CD4-positive, alpha-beta memory T cell (primary cell): ENCODE results near the gene ANKRD28. TPM values are rescaled to one million over a fixed set of nuclear protein-coding genes. Genes with fewer than 3 reads are reported as not detected.
A peak's percentile ranks its signal among the peaks of the same experiment; 100 is the strongest.

Source experiments
- CTCF ChIA-PET: fragments of 350-600 bp; sonication (Branson Sonifier 250); formaldehyde crosslinking; loops from one replicate; lab custom pipeline; 2021; ENCODE audit warnings: inconsistent platforms; ENCODE audit not compliant: partially characterized antibody; lab: Charles Lee
- POLR2A ChIA-PET: fragments of 350-600 bp; sonication (Branson Sonifier 250); formaldehyde crosslinking; loops from one replicate; lab custom pipeline; 2021; ENCODE audit not compliant: partially characterized antibody; lab: Charles Lee
- DNase-seq, 5 donors: peaks; one replicate each; pipeline versions ENCODE4 v3.0.0 to v3.0.0-alpha.2; 2020 to 2022; ENCODE audit warnings: mixed read lengths in 1 of 5
- H3K27ac ChIP-seq: one replicate; pipeline ENCODE4 v1.7.0; 2013; ENCODE audit warnings: low read depth, low read length
- H3K27me3 ChIP-seq: 2 replicates; pipeline ENCODE4 v1.7.0; 2013; ENCODE audit warnings: mild to moderate bottlenecking, low read length, moderate library complexity; ENCODE audit not compliant: insufficient read depth
- H3K36me3 ChIP-seq: 2 replicates; pipeline ENCODE4 v1.7.0; 2013; ENCODE audit warnings: mild to moderate bottlenecking, low read length, moderate library complexity; ENCODE audit not compliant: insufficient read depth
- H3K4me1 ChIP-seq: 2 replicates; pipeline ENCODE4 v1.7.0; 2013; ENCODE audit warnings: mild to moderate bottlenecking, low read length, moderate library complexity; ENCODE audit not compliant: insufficient read depth
- H3K4me3 ChIP-seq, 2 donors: one replicate each; pipeline ENCODE4 v1.7.0; 2013; ENCODE audit warnings: low read length in 2 of 2, mild to moderate bottlenecking in 1 of 2
- H3K9me3 ChIP-seq, 2 donors: one replicate each; pipeline ENCODE4 v1.7.0; 2013; ENCODE audit warnings: low read length in 2 of 2, control low read depth in 1 of 2; ENCODE audit not compliant: control insufficient read depth in 1 of 2
- H3K27ac Mint-ChIP-seq, 7 donors: one replicate each; pipeline ENCODE4 v1.8.0; 2020 to 2021; ENCODE audit warnings: mixed read lengths in 7 of 7, mild to moderate bottlenecking in 6 of 7, inconsistent platforms in 3 of 7, moderate library complexity in 3 of 7
- H3K27me3 Mint-ChIP-seq, 2 donors: one replicate each; pipeline ENCODE4 v1.8.0; 2020 to 2021; ENCODE audit warnings: mixed read lengths in 2 of 2
- H3K36me3 Mint-ChIP-seq, 2 donors: one replicate each; pipeline ENCODE4 v1.8.0; 2020 to 2021; ENCODE audit warnings: mixed read lengths in 2 of 2, inconsistent platforms in 1 of 2, mild to moderate bottlenecking in 1 of 2
- H3K4me1 Mint-ChIP-seq, 4 donors: one replicate each; pipeline ENCODE4 v1.8.0; 2020 to 2021; ENCODE audit warnings: mixed read lengths in 4 of 4, mild to moderate bottlenecking in 1 of 4
- H3K4me3 Mint-ChIP-seq, 8 donors: one replicate each; pipeline ENCODE4 v1.8.0; 2020 to 2021; ENCODE audit warnings: mixed read lengths in 8 of 8, mild to moderate bottlenecking in 7 of 8, moderate library complexity in 6 of 8, inconsistent platforms in 3 of 8
- H3K9me3 Mint-ChIP-seq, 8 donors: one replicate each; pipeline ENCODE4 v1.8.0; 2020 to 2021; ENCODE audit warnings: mixed read lengths in 8 of 8, mild to moderate bottlenecking in 5 of 8, inconsistent platforms in 3 of 8, moderate library complexity in 1 of 8
- intact Hi-C: fragments of 100-400 bp; cut with micrococcal nuclease; formaldehyde crosslinking; loops from one replicate; pipeline ENCODE4 v1.15.1; 2023
- polyA plus RNA-seq, 2 donors: library from polyadenylated mRNA; unstranded; fragments of 300-500 nt; fragmentation: Illumina TruSeq; gene quantifications; one replicate each; pipeline ENCODE4 v1.2.3, GENCODE V29; 2021
- total RNA-seq, 2 experiments: library from RNA; stranded (reverse); gene quantifications; one replicate each; pipeline ENCODE4 v1.2.3, GENCODE V29; 2021

The ANKRD28 gene
- total and polyA plus RNA-seq, 4 experiments from 2014 or later = 8.5 to 42.0 (median 27.2) TPM

DNA sequence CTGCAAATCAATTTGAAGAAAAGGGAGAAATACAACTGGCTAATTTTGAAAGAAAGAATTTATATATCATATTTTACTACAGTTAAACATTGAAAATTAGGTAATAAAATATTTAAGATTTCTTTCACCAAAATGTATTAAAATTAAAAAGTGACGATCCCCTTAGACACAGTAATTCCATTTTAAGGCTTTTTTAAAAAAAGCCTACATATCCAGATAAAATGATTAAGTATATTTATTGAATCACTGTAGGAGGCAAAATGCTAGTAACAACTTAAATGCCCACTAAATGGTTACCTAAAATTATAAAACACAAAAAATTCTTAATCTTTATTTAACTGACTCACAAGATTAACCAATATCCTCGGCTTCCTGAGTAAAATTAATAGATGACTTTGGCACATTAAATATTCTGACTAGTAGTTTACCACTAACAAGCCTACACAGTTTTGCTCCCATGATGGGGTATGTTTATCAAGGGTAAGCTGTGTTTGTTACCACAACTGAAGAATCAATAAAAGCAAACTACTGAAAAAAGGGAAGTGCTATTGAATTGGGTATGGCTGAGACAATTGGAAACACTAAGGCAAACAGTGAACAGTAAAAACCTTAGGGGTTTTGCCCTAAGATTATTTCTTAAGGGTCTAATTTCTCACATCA, 28.4 kb downstream of the ANKRD28 start:
- no peaks in the 10 kb centered on the region for H3K4me1 ChIP-seq
- Mint-ChIP-seq H3K4me1 (peaks cover 16 to 37% (median 26%) of the 10 kb centered on the region in 4 donors), H3K4me3 (no peak overlapping the region), H3K36me3 (peaks cover 20 to 32% of the 10 kb centered on the region in 2 donors), H3K27me3 (no peaks in the 10 kb centered on the region), H3K9me3 (peaks cover 0 to 2% (median 0%) of the 10 kb centered on the region in 8 donors), H3K27ac (no peak overlapping the region)
- no peak overlapping the region for H3K4me3 ChIP-seq
- H3K27ac ChIP-seq = no peak overlapping the region
- H3K9me3 ChIP-seq = no peaks in the 10 kb centered on the region
- CTCF ChIA-PET = interaction anchor here (1.3 kb wide), 1 partner anchor 9 kb away, joined by 3 read pairs; no protein-coding TSS in a partner anchor
- no peak for DNase-seq
- POLR2A ChIA-PET = no interaction called here
- intact Hi-C loops = no loop called here
- no peaks in the 10 kb centered on the region for H3K27me3 ChIP-seq
- H3K36me3 ChIP-seq = no peaks in the 10 kb centered on the region

DNA sequence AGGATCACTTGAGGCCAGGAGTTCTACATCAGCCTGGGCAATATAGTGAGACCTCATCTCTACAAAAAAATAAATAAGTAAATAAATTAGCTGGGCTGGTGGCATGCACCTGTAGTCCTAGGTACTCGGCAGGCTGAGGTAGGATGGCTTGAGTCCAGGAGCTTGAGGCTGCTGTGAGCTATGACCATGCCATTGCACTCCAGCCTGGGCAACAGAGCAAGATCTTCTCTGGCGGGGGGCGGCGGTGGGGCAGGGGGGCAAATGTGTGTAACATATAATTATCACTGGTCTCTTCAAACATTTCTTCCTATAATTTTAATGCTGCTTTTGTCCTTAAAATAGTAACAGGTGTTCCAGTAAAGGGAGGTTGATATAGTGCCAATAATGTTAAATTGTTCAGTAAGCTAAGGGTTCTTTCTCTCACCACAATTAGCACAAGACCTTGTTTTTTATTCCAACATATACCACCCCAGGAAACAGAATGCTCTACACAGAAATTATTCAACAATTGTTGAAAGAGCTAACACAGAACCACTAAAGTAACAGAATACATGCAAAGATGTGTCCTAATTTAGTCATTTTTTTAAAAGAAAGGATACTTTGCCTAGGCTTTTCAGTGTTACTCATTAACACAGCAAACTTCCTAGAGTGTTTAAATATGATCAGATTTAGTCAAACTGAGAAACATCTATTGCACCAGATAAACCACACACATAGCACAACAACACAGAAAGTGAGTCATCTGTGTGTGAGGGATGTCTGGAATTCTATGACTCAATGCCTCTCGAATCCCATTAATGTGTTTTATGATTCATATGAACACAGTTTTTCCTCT, 29.1 kb downstream of the ANKRD28 start:
- ChIA-PET POLR2A (no interaction called here), CTCF (interaction anchor here (1.3 kb wide), 1 partner anchor 8 kb away, joined by 3 read pairs; no protein-coding TSS in a partner anchor)
- Mint-ChIP-seq H3K9me3 (peaks cover 0 to 2% (median 0%) of the 10 kb centered on the region in 8 donors), H3K27me3 (no peaks in the 10 kb centered on the region), H3K4me1 (peaks cover 15 to 29% (median 22%) of the 10 kb centered on the region in 4 donors), H3K36me3 (peaks cover 20 to 29% of the 10 kb centered on the region in 2 donors), H3K27ac (peak overlapping the region in 1 of 7 donors; percentile 3), H3K4me3 (no peak overlapping the region)
- H3K36me3 ChIP-seq = no peaks in the 10 kb centered on the region
- H3K4me3 ChIP-seq = no peak overlapping the region
- H3K27ac ChIP-seq = no peak overlapping the region
- no peak for DNase-seq
- intact Hi-C loops = no loop called here
- no peaks in the 10 kb centered on the region for H3K27me3 ChIP-seq
- H3K4me1 ChIP-seq = no peaks in the 10 kb centered on the region
- no peaks in the 10 kb centered on the region for H3K9me3 ChIP-seq

DNA sequence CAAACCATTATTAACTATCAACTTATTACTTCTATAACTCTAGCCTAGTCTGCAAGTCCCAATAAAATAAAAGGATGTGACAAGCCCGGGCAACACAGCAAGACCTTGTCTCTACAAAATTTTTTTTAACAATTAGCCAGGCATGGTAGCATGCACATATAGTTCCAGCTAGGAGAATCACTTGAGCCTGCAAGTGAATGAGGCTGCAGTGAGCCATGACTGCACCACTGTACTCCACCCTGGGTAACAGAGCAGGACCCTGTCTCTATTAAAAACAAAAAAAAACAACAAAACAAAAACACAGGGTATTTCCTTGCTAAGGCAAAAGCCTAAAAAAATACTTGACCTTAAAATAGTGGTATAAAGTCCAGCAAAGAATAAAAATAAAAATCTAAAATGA, 31.4 kb downstream of the ANKRD28 start:
- Mint-ChIP-seq H3K36me3 (peaks cover 26 to 35% of the 10 kb centered on the region in 2 donors), H3K4me1 (peaks cover 11 to 23% (median 16%) of the 10 kb centered on the region in 4 donors)
- CTCF ChIA-PET = interaction anchor here (0.7 to 1.5 kb wide), 2 partner anchors 46 to 136 kb away, joined by 3 read pairs; no protein-coding TSS in a partner anchor

DNA sequence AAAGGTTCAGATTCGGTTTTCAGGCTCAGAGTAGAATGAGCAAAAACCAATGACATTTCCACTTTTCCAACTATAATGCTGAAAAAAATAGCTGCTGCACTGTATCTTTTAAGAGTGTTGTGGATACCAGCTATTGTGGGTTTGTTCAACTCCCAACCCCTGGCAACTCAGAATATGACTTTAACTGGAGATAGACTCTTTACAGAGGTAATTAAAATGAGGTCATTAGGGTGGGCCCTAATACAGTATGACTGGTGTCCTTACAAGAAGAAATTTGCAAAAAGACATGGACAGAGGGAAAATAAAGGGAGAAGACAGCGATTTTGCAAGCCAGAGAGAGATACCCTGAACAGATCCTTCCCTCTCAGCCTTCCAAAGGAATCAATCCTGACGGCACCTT, 39.5 kb downstream of the ANKRD28 start:
- H3K27ac ChIP-seq = no peak overlapping the region
- no peaks in the 10 kb centered on the region for H3K4me1 ChIP-seq
- Mint-ChIP-seq H3K27me3 (no peaks in the 10 kb centered on the region), H3K4me1 (peaks cover 10 to 19% (median 15%) of the 10 kb centered on the region in 4 donors), H3K36me3 (peaks cover 33 to 40% of the 10 kb centered on the region in 2 donors), H3K9me3 (no peaks in the 10 kb centered on the region), H3K27ac (no peak overlapping the region), H3K4me3 (no peak overlapping the region)
- H3K4me3 ChIP-seq = no peak overlapping the region
- POLR2A ChIA-PET = no interaction called here
- no peaks in the 10 kb centered on the region for H3K36me3 ChIP-seq
- DNase-seq = no peak
- intact Hi-C loops = no loop called here
- CTCF ChIA-PET = interaction anchor here (1.4 kb wide), 1 partner anchor 18 kb away, joined by 3 read pairs; no protein-coding TSS in a partner anchor
- no peaks in the 10 kb centered on the region for H3K27me3 ChIP-seq
- H3K9me3 ChIP-seq = no peaks in the 10 kb centered on the region

More for the DNA sequence above, 31.4 kb downstream of the ANKRD28 start:
- H3K27me3 Mint-ChIP-seq = no peaks in the 10 kb centered on the region
- peak overlapping the region in 1 of 7 donors; percentile 41 for H3K27ac Mint-ChIP-seq
- no peaks in the 10 kb centered on the region for H3K9me3 ChIP-seq
- H3K27me3 ChIP-seq = no peaks in the 10 kb centered on the region
- POLR2A ChIA-PET = no interaction called here
- H3K9me3 Mint-ChIP-seq = peaks cover 0 to 2% (median 0%) of the 10 kb centered on the region in 8 donors
- H3K4me1 ChIP-seq = no peaks in the 10 kb centered on the region
- no peak overlapping the region for H3K4me3 Mint-ChIP-seq
- intact Hi-C loops = no loop called here
- no peaks in the 10 kb centered on the region for H3K36me3 ChIP-seq
- H3K4me3 ChIP-seq = no peak overlapping the region
- DNase-seq = no peak
- H3K27ac ChIP-seq = no peak overlapping the region

DNA sequence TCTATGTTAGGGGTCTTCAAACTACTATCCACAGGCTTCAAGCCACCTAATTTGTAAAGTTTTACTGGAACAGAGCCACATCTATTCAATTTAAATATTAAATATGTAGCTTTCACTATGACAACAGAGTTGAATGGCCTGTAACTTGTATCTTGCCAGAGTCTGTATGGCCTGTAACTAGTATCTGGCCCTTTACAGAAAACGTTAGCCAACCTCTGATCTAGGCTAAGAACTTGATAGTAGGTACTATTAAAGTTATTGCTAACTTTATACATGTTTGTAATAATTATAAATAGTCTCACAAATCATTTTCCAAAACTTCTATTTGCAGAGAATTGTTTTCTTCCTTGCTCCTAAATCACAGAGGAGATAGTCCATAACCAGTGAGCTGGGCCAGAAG, 40.0 kb downstream of the ANKRD28 start:
- H3K4me1 ChIP-seq = no peaks in the 10 kb centered on the region
- intact Hi-C loops = no loop called here
- CTCF ChIA-PET = no interaction called here
- Mint-ChIP-seq H3K36me3 (peaks cover 34 to 41% of the 10 kb centered on the region in 2 donors), H3K27me3 (no peaks in the 10 kb centered on the region), H3K9me3 (no peaks in the 10 kb centered on the region), H3K4me1 (peaks cover 13 to 19% (median 15%) of the 10 kb centered on the region in 4 donors), H3K27ac (no peak overlapping the region), H3K4me3 (no peak overlapping the region)
- no peaks in the 10 kb centered on the region for H3K9me3 ChIP-seq
- no peak overlapping the region for H3K27ac ChIP-seq
- DNase-seq = no peak
- POLR2A ChIA-PET = no interaction called here
- no peaks in the 10 kb centered on the region for H3K36me3 ChIP-seq
- H3K27me3 ChIP-seq = no peaks in the 10 kb centered on the region
- no peak overlapping the region for H3K4me3 ChIP-seq

DNA sequence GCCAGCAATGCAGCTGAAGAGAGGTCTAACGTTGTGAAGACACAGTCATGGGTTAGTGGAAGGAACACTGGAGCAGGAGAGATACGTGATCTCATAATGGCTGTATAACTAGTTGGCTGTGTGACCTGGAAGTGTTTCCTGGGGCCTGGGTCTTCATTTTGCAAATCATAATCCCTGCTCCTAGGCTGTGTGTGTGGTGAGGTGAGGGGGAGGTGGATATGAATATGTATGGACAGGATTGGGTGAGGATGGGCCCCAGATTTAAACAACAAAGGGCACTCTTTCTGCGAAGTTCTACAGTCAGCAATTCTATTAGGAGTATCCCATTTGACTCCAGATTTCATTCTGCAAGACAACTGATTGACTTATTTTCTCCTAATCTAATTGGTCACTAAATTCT, 41.3 kb downstream of the ANKRD28 start:
- Histone ChIP-seq H3K27ac (no peak overlapping the region), H3K9me3 (no peaks in the 10 kb centered on the region), H3K27me3 (no peaks in the 10 kb centered on the region), H3K4me1 (no peaks in the 10 kb centered on the region), H3K4me3 (no peak overlapping the region), H3K36me3 (no peaks in the 10 kb centered on the region)
- no peaks in the 10 kb centered on the region for H3K9me3 Mint-ChIP-seq
- ChIA-PET CTCF (no interaction called here), POLR2A (no interaction called here)
- no peak overlapping the region for H3K4me3 Mint-ChIP-seq
- intact Hi-C loops = no loop called here
- DNase-seq = no peak
- H3K27ac Mint-ChIP-seq = peak overlapping the region in 1 of 7 donors; percentile 65
- no peaks in the 10 kb centered on the region for H3K27me3 Mint-ChIP-seq
- H3K36me3 Mint-ChIP-seq = peaks cover 32 to 37% of the 10 kb centered on the region in 2 donors
- H3K4me1 Mint-ChIP-seq = peaks cover 13 to 19% (median 15%) of the 10 kb centered on the region in 4 donors

DNA sequence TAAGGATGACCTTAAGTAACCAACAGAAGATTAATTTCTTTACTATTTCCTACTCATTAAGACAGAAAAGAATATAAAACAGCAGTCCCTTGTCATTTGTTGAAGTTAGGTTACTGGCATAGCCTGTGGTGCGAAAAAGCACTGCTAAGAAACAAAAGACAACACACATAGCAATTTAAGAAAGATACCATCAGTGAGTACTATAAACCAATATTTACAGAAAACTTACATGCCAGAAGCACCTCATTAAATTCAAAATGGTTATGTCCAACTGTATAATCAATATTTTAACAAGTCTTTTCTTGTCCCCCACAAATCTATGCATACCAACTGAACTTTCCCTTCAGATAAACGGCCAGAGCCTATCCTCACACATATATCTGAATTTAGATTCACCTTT, 42.0 kb downstream of the ANKRD28 start:
- no peaks in the 10 kb centered on the region for H3K9me3 Mint-ChIP-seq
- intact Hi-C loops = no loop called here

More for the DNA sequence above, 42.0 kb downstream of the ANKRD28 start:
- DNase-seq = no peak
- no peaks in the 10 kb centered on the region for H3K27me3 Mint-ChIP-seq
- no peak overlapping the region for H3K27ac ChIP-seq
- H3K9me3 ChIP-seq = no peaks in the 10 kb centered on the region
- no peaks in the 10 kb centered on the region for H3K27me3 ChIP-seq
- no peak overlapping the region for H3K4me3 Mint-ChIP-seq
- H3K36me3 ChIP-seq = no peaks in the 10 kb centered on the region
- CTCF ChIA-PET = no interaction called here
- POLR2A ChIA-PET = no interaction called here
- peaks cover 13 to 19% (median 15%) of the 10 kb centered on the region in 4 donors for H3K4me1 Mint-ChIP-seq
- H3K4me1 ChIP-seq = no peaks in the 10 kb centered on the region
- H3K4me3 ChIP-seq = no peak overlapping the region
- H3K36me3 Mint-ChIP-seq = peaks cover 34 to 37% of the 10 kb centered on the region in 2 donors
- peak overlapping the region in 1 of 7 donors; percentile 1 for H3K27ac Mint-ChIP-seq
